Peyer's patch (tissue), 4 donors: ENCODE measurements around the gene TTBK2.

Experiments used
- POLR2A ChIP-seq, 2 donors: fragments of 450-650 bp; IDR thresholded peaks; one replicate each; pipeline ENCODE4 v1.5.1; 2017; ENCODE audit warnings: antibody characterized with exemption in 2 of 2, mild to moderate bottlenecking in 2 of 2, moderate library complexity in 2 of 2
- TF ChIP-seq, protein P1 (sequence below), 6 experiments: fragments of 450-650 bp in 4 of 6; fragments of 200-600 bp in 2 of 6; sonication (generic) in 1 of 6; IDR thresholded peaks; one replicate each; pipeline ENCODE4 v1.5.1; 2017 to 2019; ENCODE audit warnings: antibody characterized with exemption in 6 of 6, mild to moderate bottlenecking in 3 of 6, moderate library complexity in 1 of 6

DNA sequence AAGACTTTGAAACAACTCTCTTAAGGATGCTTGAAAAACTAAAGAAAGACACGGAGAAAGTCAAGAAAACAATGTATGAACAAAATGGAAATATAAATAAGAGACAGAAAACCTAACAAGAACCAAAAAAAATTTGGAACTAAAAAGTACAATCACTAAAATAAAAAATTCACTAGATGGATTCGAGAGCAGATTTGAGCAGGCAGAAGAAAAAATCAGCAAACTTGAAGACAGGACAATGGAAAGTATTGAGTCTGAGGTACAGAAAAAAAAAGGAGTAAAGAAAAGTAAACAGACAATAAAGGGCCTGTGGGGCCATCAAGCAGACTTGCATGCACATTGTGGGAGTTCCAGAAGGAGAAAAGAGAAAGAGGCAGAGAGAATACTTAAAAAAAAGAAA lies 170.3 kb downstream of the TTBK2 start:
- TF ChIP-seq POLR2A (IDR thresholded peaks at IDR 0.05), result no peak
- TF ChIP-seq, protein P1, sequence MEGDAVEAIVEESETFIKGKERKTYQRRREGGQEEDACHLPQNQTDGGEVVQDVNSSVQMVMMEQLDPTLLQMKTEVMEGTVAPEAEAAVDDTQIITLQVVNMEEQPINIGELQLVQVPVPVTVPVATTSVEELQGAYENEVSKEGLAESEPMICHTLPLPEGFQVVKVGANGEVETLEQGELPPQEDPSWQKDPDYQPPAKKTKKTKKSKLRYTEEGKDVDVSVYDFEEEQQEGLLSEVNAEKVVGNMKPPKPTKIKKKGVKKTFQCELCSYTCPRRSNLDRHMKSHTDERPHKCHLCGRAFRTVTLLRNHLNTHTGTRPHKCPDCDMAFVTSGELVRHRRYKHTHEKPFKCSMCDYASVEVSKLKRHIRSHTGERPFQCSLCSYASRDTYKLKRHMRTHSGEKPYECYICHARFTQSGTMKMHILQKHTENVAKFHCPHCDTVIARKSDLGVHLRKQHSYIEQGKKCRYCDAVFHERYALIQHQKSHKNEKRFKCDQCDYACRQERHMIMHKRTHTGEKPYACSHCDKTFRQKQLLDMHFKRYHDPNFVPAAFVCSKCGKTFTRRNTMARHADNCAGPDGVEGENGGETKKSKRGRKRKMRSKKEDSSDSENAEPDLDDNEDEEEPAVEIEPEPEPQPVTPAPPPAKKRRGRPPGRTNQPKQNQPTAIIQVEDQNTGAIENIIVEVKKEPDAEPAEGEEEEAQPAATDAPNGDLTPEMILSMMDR (IDR thresholded peaks at IDR 0.05), result no peak
